ENCODE measurements around the gene TMEM273.

Gene TMEM273

GRCh38 chr10:49154641-49155040 lies 33.5 kb downstream of the TMEM273 start:
- H3K79me2 ChIP-seq (ENCODE audit: low read length): no peaks in the 10 kb centered on the region
- H2AFZ ChIP-seq (ENCODE audit: low read depth, low read length): no peak overlapping the region
- H3K4me3 ChIP-seq (ENCODE audit: low read length): no peak overlapping the region
- TF ChIP-seq EZH2phosphoT487 (IDR thresholded peaks at IDR 0.05; ENCODE audit: low read depth) (no peak), CTCF (IDR thresholded peaks at IDR 0.05; ENCODE audit: low read depth, low read length) (no peak)
- H3K9ac ChIP-seq (ENCODE audit: low read length): no peak overlapping the region
- H4K20me1 ChIP-seq (ENCODE audit: insufficient read depth, low read length): no peaks in the 10 kb centered on the region
- H3K36me3 ChIP-seq (replicated peaks; ENCODE audit: low read depth, low read length): no peaks in the 10 kb centered on the region
- no peaks in the 10 kb centered on the region for H3K4me1 ChIP-seq (ENCODE audit: low read length)
- no peak overlapping the region for H3K27ac ChIP-seq (ENCODE audit: low read length)
- no peaks in the 10 kb centered on the region for H3K27me3 ChIP-seq (ENCODE audit: low read depth, low read length)
- H3K9me3 ChIP-seq (ENCODE audit: insufficient read depth, low read length): no peaks in the 10 kb centered on the region
- H3K4me2 ChIP-seq (ENCODE audit: low read length): no peak overlapping the region

GRCh38 chr10:49153971-49154370 lies 34.2 kb downstream of the TMEM273 start:
- Histone ChIP-seq H3K9ac (ENCODE audit: low read length) (no peak overlapping the region), H3K27ac (ENCODE audit: low read length) (no peak overlapping the region), H3K9me3 (ENCODE audit: insufficient read depth, low read length) (no peaks in the 10 kb centered on the region), H3K79me2 (ENCODE audit: low read length) (no peaks in the 10 kb centered on the region), H3K4me3 (ENCODE audit: low read length) (no peak overlapping the region), H3K4me1 (ENCODE audit: low read length) (no peaks in the 10 kb centered on the region), H3K27me3 (ENCODE audit: low read depth, low read length) (no peaks in the 10 kb centered on the region), H3K4me2 (ENCODE audit: low read length) (no peak overlapping the region), H4K20me1 (ENCODE audit: insufficient read depth, low read length) (no peaks in the 10 kb centered on the region), H2AFZ (ENCODE audit: low read depth, low read length) (no peak overlapping the region), H3K36me3 (replicated peaks; ENCODE audit: low read depth, low read length) (no peaks in the 10 kb centered on the region)
- TF ChIP-seq EZH2phosphoT487 (IDR thresholded peaks at IDR 0.05; ENCODE audit: low read depth) (no peak), CTCF (IDR thresholded peaks at IDR 0.05; ENCODE audit: low read depth, low read length) (no peak)

- no peak overlapping the region for H3K9ac ChIP-seq (ENCODE audit: low read length)
- no peaks in the 10 kb centered on the region for H3K36me3 ChIP-seq (replicated peaks; ENCODE audit: low read depth, low read length)
- TF ChIP-seq CTCF (IDR thresholded peaks at IDR 0.05; ENCODE audit: low read depth, low read length) (no peak), EZH2phosphoT487 (IDR thresholded peaks at IDR 0.05; ENCODE audit: low read depth) (no peak)
Observed at GRCh38 chr10:49153115-49153514, 35.1 kb downstream of the TMEM273 start.

GRCh38 chr10:49152663-49153062 lies 35.5 kb downstream of the TMEM273 start:
- no peak overlapping the region for H3K9ac ChIP-seq (ENCODE audit: low read length)
- H4K20me1 ChIP-seq (ENCODE audit: insufficient read depth, low read length): no peaks in the 10 kb centered on the region
- H3K79me2 ChIP-seq (ENCODE audit: low read length): no peaks in the 10 kb centered on the region
- no peak overlapping the region for H3K4me2 ChIP-seq (ENCODE audit: low read length)
- no peaks in the 10 kb centered on the region for H3K36me3 ChIP-seq (replicated peaks; ENCODE audit: low read depth, low read length)
- H3K4me3 ChIP-seq (ENCODE audit: low read length): no peak overlapping the region
- no peaks in the 10 kb centered on the region for H3K27me3 ChIP-seq (ENCODE audit: low read depth, low read length)
- no peak overlapping the region for H2AFZ ChIP-seq (ENCODE audit: low read depth, low read length)
- TF ChIP-seq EZH2phosphoT487 (IDR thresholded peaks at IDR 0.05; ENCODE audit: low read depth) (no peak), CTCF (IDR thresholded peaks at IDR 0.05; ENCODE audit: low read depth, low read length) (no peak)
- H3K4me1 ChIP-seq (ENCODE audit: low read length): no peaks in the 10 kb centered on the region
- H3K27ac ChIP-seq (ENCODE audit: low read length): no peak overlapping the region
- no peaks in the 10 kb centered on the region for H3K9me3 ChIP-seq (ENCODE audit: insufficient read depth, low read length)

More at GRCh38 chr10:49153115-49153514, 35.1 kb downstream of the TMEM273 start:
- H3K4me2 ChIP-seq (ENCODE audit: low read length): no peak overlapping the region
- no peak overlapping the region for H3K27ac ChIP-seq (ENCODE audit: low read length)
- H3K79me2 ChIP-seq (ENCODE audit: low read length): no peaks in the 10 kb centered on the region
- no peaks in the 10 kb centered on the region for H4K20me1 ChIP-seq (ENCODE audit: insufficient read depth, low read length)
- no peak overlapping the region for H2AFZ ChIP-seq (ENCODE audit: low read depth, low read length)
- no peaks in the 10 kb centered on the region for H3K27me3 ChIP-seq (ENCODE audit: low read depth, low read length)
- no peak overlapping the region for H3K4me3 ChIP-seq (ENCODE audit: low read length)
- H3K4me1 ChIP-seq (ENCODE audit: low read length): no peaks in the 10 kb centered on the region
- no peaks in the 10 kb centered on the region for H3K9me3 ChIP-seq (ENCODE audit: insufficient read depth, low read length)
